ENCODE results near the gene POLR3K. TPM values are rescaled to one million over a fixed set of nuclear protein-coding genes. Genes with fewer than 3 reads are reported as not detected.
A peak's percentile ranks its signal among the peaks of the same experiment; 100 is the strongest.

The POLR3K gene
- total RNA-seq, 2 experiments from 2014 or later = 38.2 to 40.9 TPM

DNA sequence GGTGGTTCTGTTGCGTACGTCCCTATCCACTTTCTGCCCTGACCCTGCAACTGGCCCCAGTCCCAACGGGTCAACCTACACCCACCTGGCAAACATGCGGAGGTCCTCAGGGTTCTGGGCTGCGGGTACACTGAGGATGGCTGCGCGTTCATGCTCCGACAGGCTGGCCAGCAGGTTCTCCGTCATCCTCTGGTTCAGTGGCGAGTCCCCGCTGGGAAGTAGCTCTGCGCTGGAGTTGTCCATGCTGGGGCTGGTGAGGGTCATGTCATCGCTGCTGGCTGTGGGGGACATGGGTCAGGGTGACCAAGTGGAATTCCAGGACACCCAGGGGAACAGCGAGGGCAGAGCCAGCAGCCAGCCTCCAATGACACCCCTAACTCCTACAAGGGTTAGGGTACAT is 35.2 kb upstream of the POLR3K start:
- Mint-ChIP-seq H3K36me3 (ENCODE audit: low read depth) (peaks cover 13% of the 10 kb centered on the region), H3K27ac (no peak overlapping the region), H3K27me3 (ENCODE audit: low read depth) (no peaks in the 10 kb centered on the region), H3K4me1 (ENCODE audit: low read depth) (peaks cover 19% of the 10 kb centered on the region), H3K4me3 (no peak overlapping the region), H3K9me3 (no peaks in the 10 kb centered on the region)
- intact Hi-C loops (cut with micrococcal nuclease) = no loop called here
- no peak for DNase-seq
- CTCF ChIA-PET = no interaction called here

DNA sequence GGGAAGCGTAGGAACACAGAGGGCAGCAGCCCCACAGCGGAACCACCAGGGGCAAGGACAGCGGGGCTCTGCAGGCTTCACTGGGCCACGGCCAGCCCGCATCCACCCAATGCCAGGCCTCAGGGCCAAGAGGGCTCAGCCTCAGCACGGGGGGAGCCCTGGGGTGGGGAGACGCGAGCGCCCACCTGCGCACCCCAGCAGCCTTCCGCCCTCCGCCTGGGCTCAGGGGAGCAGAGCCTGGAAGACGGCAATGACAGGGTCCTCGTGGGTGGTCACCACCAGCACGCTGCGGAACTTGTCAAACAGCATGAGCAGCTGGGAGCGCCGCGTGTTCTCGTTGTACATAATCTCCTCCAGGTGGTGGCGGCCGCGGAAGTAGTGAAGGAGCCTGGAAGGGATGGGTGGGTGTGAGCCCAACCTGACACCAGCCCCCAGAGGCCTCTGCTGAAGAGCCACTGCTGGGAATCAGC is 33.1 kb upstream of the POLR3K start:
- Mint-ChIP-seq H3K4me3 (no peak overlapping the region), H3K9me3 (no peaks in the 10 kb centered on the region), H3K36me3 (ENCODE audit: low read depth) (peaks cover 13% of the 10 kb centered on the region), H3K4me1 (ENCODE audit: low read depth) (peaks cover 28% of the 10 kb centered on the region), H3K27me3 (ENCODE audit: low read depth) (no peaks in the 10 kb centered on the region), H3K27ac (peak overlapping the region; percentile 41)
- CTCF ChIA-PET = interaction anchor here (4.5 kb wide), 1 partner anchor 9 kb away, joined by 44 read pairs; no protein-coding TSS in a partner anchor
- intact Hi-C loops (cut with micrococcal nuclease) = no loop called here
- DNase-seq = no peak

DNA sequence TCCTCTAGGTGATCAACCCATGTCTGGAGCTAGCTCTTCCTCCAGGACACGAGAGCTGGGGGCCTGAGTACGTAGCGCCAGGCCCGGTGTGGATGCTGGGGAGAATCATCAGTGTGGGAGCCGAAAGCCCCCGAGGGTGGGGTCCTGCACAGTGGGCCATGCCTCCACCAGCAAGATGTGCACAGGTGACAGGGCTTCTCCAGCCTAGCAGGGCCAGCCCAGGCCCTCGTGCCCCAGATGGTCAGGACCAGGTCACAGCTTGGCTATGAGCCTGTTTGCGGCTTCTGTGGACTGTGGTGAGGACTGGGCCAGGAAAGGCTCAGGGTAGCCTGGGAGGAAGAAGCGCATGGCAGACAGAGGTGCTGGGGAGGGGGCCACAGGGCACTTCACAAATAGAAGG is 32.5 kb upstream of the POLR3K start:
- H3K4me1 Mint-ChIP-seq (ENCODE audit: low read depth) = peaks cover 28% of the 10 kb centered on the region
- intact Hi-C loops (cut with micrococcal nuclease) = no loop called here
- CTCF ChIA-PET = interaction anchor here (1.0 to 4.5 kb wide), 2 partner anchors 10 to 32 kb away, joined by 3 to 44 read pairs; no protein-coding TSS in a partner anchor
- peak overlapping the region; percentile 41 for H3K27ac Mint-ChIP-seq
- H3K36me3 Mint-ChIP-seq (ENCODE audit: low read depth) = peaks cover 13% of the 10 kb centered on the region
- no peak for DNase-seq
- H3K27me3 Mint-ChIP-seq (ENCODE audit: low read depth) = no peaks in the 10 kb centered on the region
- no peak overlapping the region for H3K4me3 Mint-ChIP-seq
- H3K9me3 Mint-ChIP-seq = no peaks in the 10 kb centered on the region

DNA sequence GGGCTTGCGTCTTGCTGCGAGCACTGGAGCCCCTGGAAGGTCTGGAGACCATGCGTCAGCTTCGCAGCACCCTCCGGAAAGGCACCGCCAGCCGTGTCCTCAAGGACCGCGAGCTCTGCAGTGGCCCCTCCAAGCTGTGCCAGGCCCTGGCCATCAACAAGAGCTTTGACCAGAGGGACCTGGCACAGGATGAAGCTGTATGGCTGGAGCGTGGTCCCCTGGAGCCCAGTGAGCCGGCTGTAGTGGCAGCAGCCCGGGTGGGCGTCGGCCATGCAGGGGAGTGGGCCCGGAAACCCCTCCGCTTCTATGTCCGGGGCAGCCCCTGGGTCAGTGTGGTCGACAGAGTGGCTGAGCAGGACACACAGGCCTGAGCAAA is 32.0 kb upstream of the POLR3K start:
- Mint-ChIP-seq H3K36me3 (ENCODE audit: low read depth) (peaks cover 13% of the 10 kb centered on the region), H3K9me3 (no peaks in the 10 kb centered on the region), H3K27ac (peak overlapping the region; percentile 79), H3K27me3 (ENCODE audit: low read depth) (no peaks in the 10 kb centered on the region), H3K4me1 (ENCODE audit: low read depth) (peaks cover 28% of the 10 kb centered on the region), H3K4me3 (no peak overlapping the region)
- intact Hi-C loops (cut with micrococcal nuclease) = no loop called here
- DNase-seq = no peak
- CTCF ChIA-PET = interaction anchor here (1.0 to 4.5 kb wide), 3 partner anchors 10 to 32 kb away, joined by 3 to 44 read pairs (median 12); no protein-coding TSS in a partner anchor

DNA sequence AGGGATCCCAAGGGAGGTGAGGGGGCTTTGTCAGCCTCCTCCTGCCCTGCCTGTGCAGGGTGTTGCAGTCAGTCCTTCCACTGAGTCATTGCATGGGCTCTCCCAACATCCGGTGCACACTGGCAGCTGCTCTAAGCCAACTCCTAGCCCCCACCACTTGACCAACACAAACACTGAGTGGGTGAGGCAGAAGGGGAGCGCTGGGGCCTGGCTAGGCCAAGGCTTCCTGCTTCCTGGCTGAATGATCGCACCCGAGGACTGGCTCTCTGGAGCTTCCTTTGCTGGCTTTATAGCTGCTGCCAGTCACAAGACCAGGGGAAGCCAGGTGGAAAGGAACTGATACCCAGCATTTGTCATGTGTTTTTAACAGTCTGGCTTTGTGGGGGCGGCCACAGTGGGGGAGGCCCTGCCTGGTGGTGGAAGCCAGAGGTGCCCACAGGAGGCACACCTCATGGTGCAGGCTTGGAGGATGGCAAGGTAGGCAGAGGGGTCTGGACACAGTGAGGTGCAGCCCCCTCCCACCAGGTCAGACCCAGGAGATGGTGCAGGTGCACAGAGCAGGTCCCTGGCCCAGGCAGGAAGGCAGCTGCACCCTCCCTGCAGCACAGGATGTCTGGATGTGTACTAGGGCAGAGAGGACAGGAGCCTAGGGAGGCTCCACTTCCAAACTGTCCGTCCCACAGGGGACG is 31.5 kb upstream of the POLR3K start:
- H3K9me3 Mint-ChIP-seq = no peaks in the 10 kb centered on the region
- H3K27me3 Mint-ChIP-seq (ENCODE audit: low read depth) = no peaks in the 10 kb centered on the region
- CTCF ChIA-PET = interaction anchor here (1.0 to 4.5 kb wide), 3 partner anchors 11 to 33 kb away, joined by 3 to 44 read pairs (median 12); no protein-coding TSS in a partner anchor
- peaks cover 13% of the 10 kb centered on the region for H3K36me3 Mint-ChIP-seq (ENCODE audit: low read depth)
- intact Hi-C loops (cut with micrococcal nuclease) = loop anchor here (1.0 kb wide), 1 partner anchor 32 kb away; the partner anchor contains the start of genes POLR3K and SNRNP25
- DNase-seq = peak; percentile 84
- peak overlapping the region; percentile 79 for H3K27ac Mint-ChIP-seq
- H3K4me1 Mint-ChIP-seq (ENCODE audit: low read depth) = peaks cover 28% of the 10 kb centered on the region
- H3K4me3 Mint-ChIP-seq = peak overlapping the region; percentile 21

DNA sequence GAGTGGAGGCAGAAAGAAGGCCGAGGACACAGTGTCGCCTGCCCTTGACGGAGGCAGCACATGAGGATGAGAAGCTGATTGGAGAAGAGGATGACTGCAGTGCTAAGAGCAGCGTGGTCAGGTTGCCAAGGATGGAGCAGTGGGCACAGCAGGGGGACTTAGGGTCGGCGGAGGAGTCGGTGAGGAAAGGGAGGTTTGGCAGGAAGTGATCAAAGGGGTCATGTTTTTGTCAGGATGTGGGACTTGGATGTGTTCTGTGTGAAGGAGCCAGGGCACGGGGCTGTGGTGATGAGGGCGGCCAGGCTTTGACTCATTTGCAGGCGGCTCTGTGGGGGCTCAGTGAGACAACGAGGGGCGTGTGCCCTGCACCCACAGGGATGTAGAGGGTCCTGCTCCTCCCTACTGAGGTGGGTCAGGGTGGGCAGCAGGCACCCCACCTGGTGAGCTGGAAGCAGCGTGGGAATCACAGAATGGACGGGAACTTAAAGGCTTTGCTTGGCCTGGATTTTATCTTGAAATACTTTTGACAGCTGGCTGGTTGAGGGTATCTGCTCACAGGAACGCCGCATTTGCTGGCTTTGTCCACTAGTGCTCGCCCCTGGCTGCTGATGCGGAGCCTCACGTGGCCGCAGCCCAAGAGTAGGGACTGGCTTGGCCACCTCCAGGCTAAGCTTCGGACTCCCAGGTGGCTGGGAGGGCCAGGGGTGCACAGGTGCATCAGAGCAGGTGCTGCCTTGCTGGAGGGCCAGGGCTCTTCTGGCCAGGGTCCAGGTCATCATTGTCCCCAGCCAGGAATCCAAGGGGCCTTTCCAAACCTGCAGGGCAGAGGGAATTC is 30.6 kb upstream of the POLR3K start:
- H3K27ac Mint-ChIP-seq = peak overlapping the region; percentile 79
- H3K27me3 Mint-ChIP-seq (ENCODE audit: low read depth) = no peaks in the 10 kb centered on the region
- intact Hi-C loops (cut with micrococcal nuclease) = loop anchor here (1.0 kb wide), 1 partner anchor 31 kb away; the partner anchor contains the start of genes POLR3K and SNRNP25
- H3K4me3 Mint-ChIP-seq = no peak overlapping the region
- peaks cover 13% of the 10 kb centered on the region for H3K36me3 Mint-ChIP-seq (ENCODE audit: low read depth)
- peak; percentile 36 for DNase-seq
- H3K9me3 Mint-ChIP-seq = no peaks in the 10 kb centered on the region
- CTCF ChIA-PET = interaction anchor here (0.5 to 4.5 kb wide), 3 partner anchors 11 to 138 kb away, joined by 4 to 44 read pairs (median 12); no protein-coding TSS in a partner anchor
- peaks cover 32% of the 10 kb centered on the region for H3K4me1 Mint-ChIP-seq (ENCODE audit: low read depth)

DNA sequence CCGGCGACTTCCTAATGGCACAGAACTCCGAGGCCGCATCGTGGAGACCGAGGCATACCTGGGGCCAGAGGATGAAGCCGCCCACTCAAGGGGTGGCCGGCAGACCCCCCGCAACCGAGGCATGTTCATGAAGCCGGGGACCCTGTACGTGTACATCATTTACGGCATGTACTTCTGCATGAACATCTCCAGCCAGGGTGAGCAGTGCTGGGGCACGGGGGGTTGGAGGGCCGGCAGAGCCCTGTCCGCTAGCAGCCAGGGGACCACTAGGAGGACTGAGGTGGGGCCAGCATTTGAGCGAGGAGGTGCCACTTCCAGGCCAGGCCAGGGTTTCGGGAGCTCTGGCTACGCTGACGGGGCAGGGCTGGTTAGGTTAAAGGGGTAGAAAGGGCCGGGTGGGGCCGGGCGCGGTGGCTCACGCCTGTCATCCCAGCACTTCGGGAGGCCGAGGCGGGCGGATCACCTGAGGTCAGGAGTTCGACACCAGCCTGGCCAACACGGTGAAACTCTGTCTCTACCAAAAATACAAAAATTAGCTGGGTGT is 29.7 kb upstream of the POLR3K start:
- DNase-seq = no peak
- Mint-ChIP-seq H3K4me3 (no peak overlapping the region), H3K4me1 (ENCODE audit: low read depth) (peaks cover 37% of the 10 kb centered on the region), H3K27ac (no peak overlapping the region), H3K36me3 (ENCODE audit: low read depth) (peaks cover 11% of the 10 kb centered on the region), H3K9me3 (no peaks in the 10 kb centered on the region), H3K27me3 (ENCODE audit: low read depth) (no peaks in the 10 kb centered on the region)
- CTCF ChIA-PET = interaction anchor here (4.5 kb wide), 1 partner anchor 12 kb away, joined by 44 read pairs; no protein-coding TSS in a partner anchor
- intact Hi-C loops (cut with micrococcal nuclease) = no loop called here

DNA sequence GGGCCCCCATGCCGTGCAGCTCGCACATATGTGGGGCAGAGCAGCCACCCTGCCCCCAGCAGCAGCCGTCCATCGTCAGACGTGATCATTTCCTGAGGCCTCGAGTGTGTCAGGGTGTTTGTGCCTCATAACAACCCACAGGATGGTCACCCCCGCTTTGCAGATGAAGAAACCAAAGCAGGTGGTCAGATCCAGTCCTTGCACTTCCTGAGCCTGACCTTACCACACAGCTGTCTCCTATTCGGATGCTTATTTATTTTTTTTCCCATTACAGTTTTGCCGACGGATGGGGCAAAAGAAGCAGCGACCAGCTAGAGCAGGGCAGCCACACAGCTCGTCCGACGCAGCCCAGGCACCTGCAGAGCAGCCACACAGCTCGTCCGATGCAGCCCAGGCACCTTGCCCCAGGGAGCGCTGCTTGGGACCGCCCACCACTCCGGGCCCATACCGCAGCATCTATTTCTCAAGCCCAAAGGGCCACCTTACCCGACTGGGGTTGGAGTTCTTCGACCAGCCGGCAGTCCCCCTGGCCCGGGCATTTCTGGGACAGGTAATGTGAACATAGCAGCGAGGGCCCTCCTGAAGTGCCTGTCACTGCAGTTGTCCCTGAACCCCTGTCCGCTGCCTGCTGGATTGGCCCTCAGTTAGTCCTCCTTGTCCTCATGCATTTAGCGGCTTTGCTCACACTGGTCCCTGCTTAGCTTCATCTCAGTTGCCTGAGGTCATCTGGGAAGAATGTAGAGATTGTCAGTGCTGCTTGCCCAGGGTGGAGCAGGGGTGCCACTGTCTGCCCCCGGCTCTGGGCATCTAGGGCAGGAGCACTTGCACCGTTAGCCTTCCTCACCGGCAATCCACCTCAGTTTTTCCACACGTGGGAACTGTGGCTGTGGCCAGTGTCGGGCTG is 26.0 kb upstream of the POLR3K start:
- Mint-ChIP-seq H3K9me3 (no peaks in the 10 kb centered on the region), H3K4me1 (ENCODE audit: low read depth) (peaks cover 33% of the 10 kb centered on the region), H3K27ac (no peak overlapping the region), H3K4me3 (peak overlapping the region; percentile 80), H3K27me3 (ENCODE audit: low read depth) (no peaks in the 10 kb centered on the region), H3K36me3 (ENCODE audit: low read depth) (peaks cover 5% of the 10 kb centered on the region)
- intact Hi-C loops (cut with micrococcal nuclease) = no loop called here
- CTCF ChIA-PET = interaction anchor here (2.9 to 6.6 kb wide), 2 partner anchors 15 to 17 kb away, joined by 14 to 37 read pairs; no protein-coding TSS in a partner anchor
- no peak for DNase-seq

DNA sequence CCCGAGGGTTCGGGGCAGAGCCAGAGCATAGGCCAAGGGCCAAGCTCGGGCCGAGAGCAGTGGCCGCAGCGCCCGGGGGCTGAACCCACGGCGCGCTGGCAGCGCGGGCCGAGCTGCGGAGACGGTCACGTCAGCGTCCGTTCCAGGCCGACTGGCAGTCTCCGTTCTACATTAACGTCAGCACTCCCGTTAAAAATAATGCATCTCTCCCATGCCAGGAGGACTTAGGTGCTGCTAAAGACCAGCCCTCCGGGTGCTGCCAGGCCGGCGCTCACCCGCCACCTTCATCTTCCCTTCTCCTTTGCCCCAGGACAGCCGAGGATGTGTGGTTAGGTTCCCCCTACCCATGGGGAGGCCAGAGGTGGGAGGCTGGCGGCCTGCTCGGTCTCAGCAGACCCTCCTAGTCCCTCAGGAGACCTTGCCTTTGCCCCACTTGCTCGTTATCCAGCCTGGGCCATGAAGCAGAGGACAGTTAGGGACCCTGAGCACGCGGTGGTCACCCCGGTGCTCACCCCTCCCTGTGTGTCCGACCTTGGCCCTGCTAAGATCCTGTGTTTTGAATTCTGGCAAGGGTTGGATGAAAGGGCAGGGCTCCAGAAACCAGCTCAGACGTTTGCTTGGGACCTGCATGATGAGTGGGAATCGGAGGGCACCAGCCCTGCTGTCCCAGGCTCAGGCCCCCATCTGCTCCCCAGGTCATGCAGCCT is 25.2 kb upstream of the POLR3K start:
- DNase-seq = no peak

DNA sequence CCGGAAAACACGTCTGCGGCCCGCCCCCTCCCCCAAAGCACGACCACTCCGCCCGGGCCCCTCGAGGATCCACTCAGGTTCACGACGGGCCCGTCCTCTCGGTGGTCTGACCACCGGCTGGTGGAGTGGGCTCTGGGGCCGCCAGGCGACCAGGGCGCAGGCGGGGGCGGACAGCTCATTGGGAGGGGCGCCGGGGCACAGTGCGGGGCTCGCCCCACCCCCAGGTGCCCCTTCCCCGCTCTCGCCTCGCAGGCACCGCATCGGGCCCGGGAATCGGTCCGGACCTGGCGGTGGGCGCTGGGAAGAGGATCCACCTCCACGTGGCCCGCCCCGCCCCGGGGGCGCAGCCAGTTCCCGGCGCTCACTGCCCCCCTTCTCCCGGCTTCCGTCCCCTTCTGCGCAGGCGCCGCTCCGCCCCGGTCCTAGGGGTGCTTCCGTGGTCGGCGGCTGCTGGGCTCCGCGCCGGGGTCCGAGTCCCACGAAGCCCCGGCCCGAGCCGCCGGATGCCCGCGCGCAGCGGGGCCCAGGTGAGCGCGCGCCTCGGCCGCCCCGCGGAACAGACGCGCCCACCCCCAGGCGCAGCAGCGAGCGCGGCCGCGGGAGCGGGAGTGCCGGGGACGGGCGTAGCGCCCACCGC is 24.5 kb upstream of the POLR3K start, which contains the start of gene MPG:
Gene MPG (plus strand): TSS at position 419 of the 637 bp plus-strand sequence. CDS start 85 bp downstream, at position 504.
- CTCF ChIA-PET = interaction anchor here (1.2 to 6.6 kb wide), 4 partner anchors 13 to 39 kb away, joined by 3 to 37 read pairs (median 9); no protein-coding TSS in a partner anchor
- H3K9me3 Mint-ChIP-seq = no peaks in the 10 kb centered on the region
- peaks cover 8% of the 10 kb centered on the region for H3K27me3 Mint-ChIP-seq (ENCODE audit: low read depth)
- H3K4me3 Mint-ChIP-seq = peak within 1 kb of the TSS; percentile 80
- peak within 1 kb of the TSS; percentile 80 for H3K27ac Mint-ChIP-seq
- DNase-seq = peak; percentile 82
- intact Hi-C loops (cut with micrococcal nuclease) = no loop called here
- peaks cover 21% of the 10 kb centered on the region for H3K4me1 Mint-ChIP-seq (ENCODE audit: low read depth)
- H3K36me3 Mint-ChIP-seq (ENCODE audit: low read depth) = no peaks in the 10 kb centered on the region

More for the DNA sequence above, 25.2 kb upstream of the POLR3K start:
- H3K27ac Mint-ChIP-seq = peak overlapping the region; percentile 80
- peaks cover under 1% of the 10 kb centered on the region for H3K36me3 Mint-ChIP-seq (ENCODE audit: low read depth)
- H3K27me3 Mint-ChIP-seq (ENCODE audit: low read depth) = peaks cover 4% of the 10 kb centered on the region
- H3K4me3 Mint-ChIP-seq = peak overlapping the region; percentile 80
- intact Hi-C loops (cut with micrococcal nuclease) = no loop called here
- H3K9me3 Mint-ChIP-seq = no peaks in the 10 kb centered on the region
- CTCF ChIA-PET = interaction anchor here (2.9 to 6.6 kb wide), 2 partner anchors 14 to 18 kb away, joined by 14 to 37 read pairs; no protein-coding TSS in a partner anchor
- peaks cover 25% of the 10 kb centered on the region for H3K4me1 Mint-ChIP-seq (ENCODE audit: low read depth)

All from activated naive CD4-positive, alpha-beta T cell treated with anti-CD3 and anti-CD28 coated beads for 36 hours (primary cell).